Epithelial cell of esophagus (primary cell): ENCODE measurements around the gene CRNN.

ENCODE experiments used
- DNase-seq: peaks from one replicate; pipeline ENCODE4 v3.0.0; 2010; ENCODE audit warnings: low read depth
- H3K4me3 ChIP-seq: 2 replicates; pipeline ENCODE4 v1.5.1; 2011; ENCODE audit warnings: mild to moderate bottlenecking, low read length, control low read depth
- TF ChIP-seq, protein P1 (sequence below): IDR thresholded peaks from 2 replicates; pipeline ENCODE4 v1.5.1; 2011; ENCODE audit warnings: low read depth, mild to moderate bottlenecking, low read length, control low read depth, inconsistent platforms; ENCODE audit not compliant: insufficient read depth; ENCODE audit errors: missing control alignments

The CRNN gene

DNA sequence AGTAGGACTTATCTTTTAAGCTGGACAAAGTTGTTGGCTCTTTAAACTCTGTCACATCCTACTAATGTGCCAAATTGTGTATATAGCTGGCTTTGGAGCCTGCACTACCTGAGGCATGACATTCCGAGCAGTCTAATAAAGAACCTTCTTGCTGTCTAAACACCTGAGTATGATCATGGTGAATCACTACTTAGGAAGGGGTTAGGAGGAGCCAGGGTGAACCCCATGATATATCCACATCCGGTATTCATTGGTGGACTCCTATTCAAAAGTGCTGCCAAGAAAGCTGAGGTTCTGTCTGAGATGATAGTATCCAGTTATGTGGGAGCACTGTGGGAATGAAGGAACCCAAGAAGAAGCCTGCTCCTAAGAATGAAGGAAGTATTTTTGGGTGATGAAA is 27.1 kb downstream of the CRNN start:
- H3K4me3 ChIP-seq: no peak overlapping the region
- TF ChIP-seq, protein P1, sequence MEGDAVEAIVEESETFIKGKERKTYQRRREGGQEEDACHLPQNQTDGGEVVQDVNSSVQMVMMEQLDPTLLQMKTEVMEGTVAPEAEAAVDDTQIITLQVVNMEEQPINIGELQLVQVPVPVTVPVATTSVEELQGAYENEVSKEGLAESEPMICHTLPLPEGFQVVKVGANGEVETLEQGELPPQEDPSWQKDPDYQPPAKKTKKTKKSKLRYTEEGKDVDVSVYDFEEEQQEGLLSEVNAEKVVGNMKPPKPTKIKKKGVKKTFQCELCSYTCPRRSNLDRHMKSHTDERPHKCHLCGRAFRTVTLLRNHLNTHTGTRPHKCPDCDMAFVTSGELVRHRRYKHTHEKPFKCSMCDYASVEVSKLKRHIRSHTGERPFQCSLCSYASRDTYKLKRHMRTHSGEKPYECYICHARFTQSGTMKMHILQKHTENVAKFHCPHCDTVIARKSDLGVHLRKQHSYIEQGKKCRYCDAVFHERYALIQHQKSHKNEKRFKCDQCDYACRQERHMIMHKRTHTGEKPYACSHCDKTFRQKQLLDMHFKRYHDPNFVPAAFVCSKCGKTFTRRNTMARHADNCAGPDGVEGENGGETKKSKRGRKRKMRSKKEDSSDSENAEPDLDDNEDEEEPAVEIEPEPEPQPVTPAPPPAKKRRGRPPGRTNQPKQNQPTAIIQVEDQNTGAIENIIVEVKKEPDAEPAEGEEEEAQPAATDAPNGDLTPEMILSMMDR: no peak
- DNase-seq: peak; percentile 72

DNA sequence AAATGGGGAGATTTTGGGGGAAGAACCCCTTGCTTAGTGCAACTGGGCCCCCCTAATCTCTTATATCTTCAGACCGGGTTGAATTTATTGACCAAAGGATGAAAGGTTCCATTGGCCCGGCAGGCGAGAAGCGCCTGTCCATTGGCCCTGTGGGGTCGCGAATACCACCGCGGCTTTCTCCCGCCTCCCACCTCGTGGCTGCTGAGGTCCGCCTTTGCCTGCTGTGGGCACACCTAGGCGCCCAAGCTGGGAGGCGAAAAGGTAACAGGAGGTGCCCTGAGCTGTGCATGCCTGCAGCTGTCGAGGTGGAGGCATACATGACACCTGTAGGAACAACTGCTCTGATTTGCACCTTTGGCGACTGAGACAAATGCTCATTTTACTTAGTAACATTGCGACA is 33.1 kb downstream of the CRNN start:
- TF ChIP-seq, protein P1: no peak
- no peak for DNase-seq

DNA sequence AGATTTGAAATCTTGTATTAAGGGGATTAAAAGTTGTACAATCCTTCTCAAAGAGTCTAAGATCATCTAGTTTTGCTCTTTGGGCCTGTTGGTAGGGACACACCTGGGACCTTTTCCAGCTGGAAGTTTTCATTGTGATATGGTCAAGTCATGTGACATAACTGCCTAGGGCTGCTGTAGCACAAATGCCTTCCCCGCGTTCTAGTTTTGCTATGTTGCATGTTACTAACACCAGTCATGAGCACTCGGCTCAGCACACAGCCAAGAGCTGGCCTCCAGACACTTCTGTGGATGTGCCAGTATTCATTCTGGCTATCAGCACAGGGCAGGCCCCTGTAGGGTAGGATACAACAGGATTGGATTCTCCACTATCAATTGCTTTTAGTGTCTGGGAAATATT is 39.6 kb downstream of the CRNN start:
- no peak for DNase-seq
- TF ChIP-seq, protein P1: no peak
- H3K4me3 ChIP-seq: no peak overlapping the region

More for the DNA sequence above, 33.1 kb downstream of the CRNN start:
- no peak overlapping the region for H3K4me3 ChIP-seq

DNA sequence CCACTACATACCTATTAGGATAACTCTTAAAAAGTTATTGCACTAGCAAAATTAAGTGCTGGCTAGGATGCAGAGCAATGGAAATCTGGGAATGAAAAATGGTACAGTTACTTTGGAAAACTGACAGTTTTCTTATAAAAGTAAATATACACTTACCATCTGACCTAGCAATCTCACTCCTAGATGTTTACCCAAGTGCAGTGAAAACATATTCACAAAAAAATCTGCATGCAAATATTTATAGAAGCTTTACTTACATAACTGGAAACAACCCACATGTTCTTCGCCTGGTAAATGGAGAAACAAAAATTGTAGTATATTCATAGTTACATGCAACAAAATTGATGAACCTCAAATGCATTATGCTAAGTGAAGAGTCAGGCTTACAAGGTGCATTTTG is 41.4 kb downstream of the CRNN start:
- H3K4me3 ChIP-seq: no peak overlapping the region
- TF ChIP-seq, protein P1: no peak
- no peak for DNase-seq

GRCh38 chr1:152367436-152367835 is 46.6 kb downstream of the CRNN start:
- DNase-seq: peak; percentile 98
- no peak overlapping the region for H3K4me3 ChIP-seq
- TF ChIP-seq, protein P1: no peak

GRCh38 chr1:152359906-152360305 is 54.2 kb downstream of the CRNN start, which contains the start of gene FLG2:
Gene FLG2 (minus strand): TSS chr1:152360006. CDS start chr1:152358884, 1,122 bp downstream.
- no peak for DNase-seq
- no peak within 1 kb of the TSS for H3K4me3 ChIP-seq
- TF ChIP-seq, protein P1: no peak
